Measurements from ENCODE around the gene KNSTRN. TPM values are rescaled to one million over a fixed set of nuclear protein-coding genes. Genes with fewer than 3 reads are reported as not detected.

KNSTRN gene
- total and polyA plus RNA-seq, 2 experiments from 2014 or later = 67.9 to 80.4 TPM

DNA sequence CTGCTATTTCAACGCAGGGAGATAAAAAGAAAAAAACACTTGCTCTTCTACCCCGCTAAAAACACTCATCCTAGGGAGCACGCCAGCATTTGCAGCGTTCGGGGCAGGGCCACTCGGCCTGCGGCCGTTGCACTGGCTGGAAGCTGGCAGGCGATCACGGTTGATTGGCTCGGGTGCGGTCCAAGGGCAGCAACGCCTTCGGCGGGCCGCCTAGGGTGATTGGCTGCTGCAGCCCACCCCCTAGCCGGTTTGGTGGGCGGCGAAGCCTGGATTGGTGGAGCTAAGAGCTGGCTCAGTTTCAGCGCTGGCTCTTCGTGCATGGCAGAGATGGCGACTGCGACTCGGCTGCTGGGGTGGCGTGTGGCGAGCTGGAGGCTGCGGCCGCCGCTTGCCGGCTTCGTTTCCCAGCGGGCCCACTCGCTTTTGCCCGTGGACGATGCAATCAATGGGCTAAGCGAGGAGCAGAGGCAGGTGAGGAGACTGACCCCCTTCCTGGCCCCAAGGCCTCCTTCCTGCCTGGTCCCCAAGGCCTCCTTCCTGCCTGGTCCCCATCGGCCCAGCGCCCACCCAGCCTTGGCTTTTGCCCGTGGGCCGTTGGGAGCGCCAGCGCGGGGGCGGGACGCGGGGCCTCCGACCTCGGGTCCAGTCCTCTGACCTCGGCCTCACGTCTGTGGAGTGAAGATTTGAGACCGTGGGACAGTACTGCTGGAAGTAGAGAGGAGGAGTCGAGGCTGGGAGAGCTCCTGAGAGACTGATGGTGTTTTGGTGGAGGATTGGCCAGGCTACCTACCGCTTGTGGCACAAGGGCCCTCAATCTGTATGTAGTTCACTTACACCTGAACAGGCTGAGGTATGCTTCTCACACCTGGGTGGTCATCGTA is 23.2 kb downstream of the KNSTRN start, which contains the start of gene IVD:
Gene IVD (plus strand): TSS at position 295 of the 881 bp plus-strand sequence. CDS start 33 bp downstream, at position 328.
- Mint-ChIP-seq H3K4me3 (peak within 1 kb of the TSS; percentile 90), H3K9me3 (no peaks in the 10 kb centered on the region), H3K27ac (peak within 1 kb of the TSS; percentile 84), H3K27me3 (ENCODE audit: insufficient read depth, low read depth, poor library complexity) (peaks cover 6% of the 10 kb centered on the region), H3K36me3 (ENCODE audit: low read depth) (peaks cover 39% of the 10 kb centered on the region), H3K4me1 (peaks cover 17% of the 10 kb centered on the region)
- TF ChIP-seq ZNF331 (CRISPR knock-in tag; IDR thresholded peaks at IDR 0.05; ENCODE audit: low read depth) (no peak), POLR2AphosphoS5 (IDR thresholded peaks at IDR 0.05; ENCODE audit: low read depth) (peak; percentile 98), CREB1 (CRISPR knock-in tag; IDR thresholded peaks at IDR 0.05; ENCODE audit: low read depth) (0 out of 2 replicates have a peak, but pooled peaks have one; percentile 23)
- TF ChIP-seq, protein P1, sequence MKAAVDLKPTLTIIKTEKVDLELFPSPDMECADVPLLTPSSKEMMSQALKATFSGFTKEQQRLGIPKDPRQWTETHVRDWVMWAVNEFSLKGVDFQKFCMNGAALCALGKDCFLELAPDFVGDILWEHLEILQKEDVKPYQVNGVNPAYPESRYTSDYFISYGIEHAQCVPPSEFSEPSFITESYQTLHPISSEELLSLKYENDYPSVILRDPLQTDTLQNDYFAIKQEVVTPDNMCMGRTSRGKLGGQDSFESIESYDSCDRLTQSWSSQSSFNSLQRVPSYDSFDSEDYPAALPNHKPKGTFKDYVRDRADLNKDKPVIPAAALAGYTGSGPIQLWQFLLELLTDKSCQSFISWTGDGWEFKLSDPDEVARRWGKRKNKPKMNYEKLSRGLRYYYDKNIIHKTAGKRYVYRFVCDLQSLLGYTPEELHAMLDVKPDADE (IDR thresholded peaks at IDR 0.05) = peak; percentile 46; the same call in 1 of the 2 replicates
- DNase-seq (ENCODE audit: low spot score) (peak; percentile 98), ATAC-seq (peak; percentile 99)
- H3K27me3 ChIP-seq (ENCODE audit: insufficient read depth) = no peaks in the 10 kb centered on the region
- peak within 1 kb of the TSS; percentile 67; the same call in 1 of the 2 replicates for H2AFZ ChIP-seq
- no peaks in the 10 kb centered on the region; the same call in 1 of the 2 replicates for H3F3A ChIP-seq (replicated peaks; ENCODE audit: low read depth)
- no peaks in the 10 kb centered on the region for H3K9me2 ChIP-seq (ENCODE audit: insufficient read depth)
- peaks cover 20% of the 10 kb centered on the region; the same call in 1 of the 2 replicates for H3K4me1 ChIP-seq (ENCODE audit: insufficient read depth)
- H3K79me2 ChIP-seq (replicated peaks; ENCODE audit: insufficient read depth) = peaks cover 29% of the 10 kb centered on the region
- peaks cover 15% of the 10 kb centered on the region; the same call in 1 of the 2 replicates for H4K20me1 ChIP-seq (replicated peaks; ENCODE audit: insufficient read depth)
- H3K4me2 ChIP-seq = peak within 1 kb of the TSS; percentile 88
- peak within 1 kb of the TSS; percentile 93 for H3K4me3 ChIP-seq
- H3K27ac ChIP-seq (ENCODE audit: low read depth) = peak within 1 kb of the TSS; percentile 74
- H3K36me3 ChIP-seq (ENCODE audit: insufficient read depth) = peaks cover 17% of the 10 kb centered on the region

DNA sequence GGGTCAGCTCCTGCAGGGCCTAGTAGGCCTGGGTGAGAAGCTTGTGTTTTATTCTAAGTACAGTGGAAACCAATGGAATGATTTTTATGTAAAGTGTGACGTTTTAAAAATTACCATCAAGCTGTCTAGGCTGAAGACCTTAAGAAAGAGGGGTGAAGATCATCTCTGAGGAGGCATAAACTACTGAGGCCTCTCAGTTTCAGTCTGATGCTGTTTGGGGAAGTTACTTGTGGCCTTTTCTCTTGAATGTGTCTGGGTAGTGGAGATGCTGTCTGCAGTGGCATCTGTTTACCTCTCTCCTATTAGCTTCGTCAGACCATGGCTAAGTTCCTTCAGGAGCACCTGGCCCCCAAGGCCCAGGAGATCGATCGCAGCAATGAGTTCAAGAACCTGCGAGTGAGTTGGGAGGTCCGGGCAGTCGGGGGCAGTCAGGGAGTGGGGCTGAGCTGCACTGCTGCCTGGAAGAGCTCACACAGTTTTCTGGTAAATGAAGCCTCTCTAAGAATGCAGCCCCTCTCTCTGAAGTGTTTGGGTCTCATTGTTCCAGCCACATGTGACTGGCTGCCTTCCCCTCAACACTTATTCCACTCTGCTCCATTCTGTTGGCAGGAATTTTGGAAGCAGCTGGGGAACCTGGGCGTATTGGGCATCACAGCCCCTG is 24.9 kb downstream of the KNSTRN start:
- Mint-ChIP-seq H3K36me3 (ENCODE audit: low read depth) (peaks cover 56% of the 10 kb centered on the region), H3K27ac (peak overlapping the region; percentile 59; the same call in 1 of the 2 replicates), H3K9me3 (no peaks in the 10 kb centered on the region), H3K27me3 (ENCODE audit: insufficient read depth, low read depth, poor library complexity) (peaks cover 3% of the 10 kb centered on the region), H3K4me3 (peak overlapping the region; percentile 90), H3K4me1 (peaks cover 17% of the 10 kb centered on the region)
- H3K36me3 ChIP-seq (ENCODE audit: insufficient read depth) = peaks cover 29% of the 10 kb centered on the region
- no peaks in the 10 kb centered on the region for H3K9me2 ChIP-seq (ENCODE audit: insufficient read depth)
- H3K79me2 ChIP-seq (replicated peaks; ENCODE audit: insufficient read depth) = peaks cover 29% of the 10 kb centered on the region
- peaks cover 6% of the 10 kb centered on the region; the same call in 1 of the 2 replicates for H3F3A ChIP-seq (replicated peaks; ENCODE audit: low read depth)
- DNase-seq (ENCODE audit: low spot score) (no peak), ATAC-seq (no peak)
- H2AFZ ChIP-seq = no peak overlapping the region
- H3K4me2 ChIP-seq = peak overlapping the region; percentile 88
- no peaks in the 10 kb centered on the region for H3K27me3 ChIP-seq (ENCODE audit: insufficient read depth)
- peaks cover 15% of the 10 kb centered on the region for H4K20me1 ChIP-seq (replicated peaks; ENCODE audit: insufficient read depth)
- peak overlapping the region; percentile 93 for H3K4me3 ChIP-seq
- H3K4me1 ChIP-seq (ENCODE audit: insufficient read depth) = peaks cover 20% of the 10 kb centered on the region; the same call in 1 of the 2 replicates
- no peak overlapping the region for H3K27ac ChIP-seq (ENCODE audit: low read depth)
- TF ChIP-seq, protein P1 (IDR thresholded peaks at IDR 0.05) = no peak
- TF ChIP-seq, protein P2, sequence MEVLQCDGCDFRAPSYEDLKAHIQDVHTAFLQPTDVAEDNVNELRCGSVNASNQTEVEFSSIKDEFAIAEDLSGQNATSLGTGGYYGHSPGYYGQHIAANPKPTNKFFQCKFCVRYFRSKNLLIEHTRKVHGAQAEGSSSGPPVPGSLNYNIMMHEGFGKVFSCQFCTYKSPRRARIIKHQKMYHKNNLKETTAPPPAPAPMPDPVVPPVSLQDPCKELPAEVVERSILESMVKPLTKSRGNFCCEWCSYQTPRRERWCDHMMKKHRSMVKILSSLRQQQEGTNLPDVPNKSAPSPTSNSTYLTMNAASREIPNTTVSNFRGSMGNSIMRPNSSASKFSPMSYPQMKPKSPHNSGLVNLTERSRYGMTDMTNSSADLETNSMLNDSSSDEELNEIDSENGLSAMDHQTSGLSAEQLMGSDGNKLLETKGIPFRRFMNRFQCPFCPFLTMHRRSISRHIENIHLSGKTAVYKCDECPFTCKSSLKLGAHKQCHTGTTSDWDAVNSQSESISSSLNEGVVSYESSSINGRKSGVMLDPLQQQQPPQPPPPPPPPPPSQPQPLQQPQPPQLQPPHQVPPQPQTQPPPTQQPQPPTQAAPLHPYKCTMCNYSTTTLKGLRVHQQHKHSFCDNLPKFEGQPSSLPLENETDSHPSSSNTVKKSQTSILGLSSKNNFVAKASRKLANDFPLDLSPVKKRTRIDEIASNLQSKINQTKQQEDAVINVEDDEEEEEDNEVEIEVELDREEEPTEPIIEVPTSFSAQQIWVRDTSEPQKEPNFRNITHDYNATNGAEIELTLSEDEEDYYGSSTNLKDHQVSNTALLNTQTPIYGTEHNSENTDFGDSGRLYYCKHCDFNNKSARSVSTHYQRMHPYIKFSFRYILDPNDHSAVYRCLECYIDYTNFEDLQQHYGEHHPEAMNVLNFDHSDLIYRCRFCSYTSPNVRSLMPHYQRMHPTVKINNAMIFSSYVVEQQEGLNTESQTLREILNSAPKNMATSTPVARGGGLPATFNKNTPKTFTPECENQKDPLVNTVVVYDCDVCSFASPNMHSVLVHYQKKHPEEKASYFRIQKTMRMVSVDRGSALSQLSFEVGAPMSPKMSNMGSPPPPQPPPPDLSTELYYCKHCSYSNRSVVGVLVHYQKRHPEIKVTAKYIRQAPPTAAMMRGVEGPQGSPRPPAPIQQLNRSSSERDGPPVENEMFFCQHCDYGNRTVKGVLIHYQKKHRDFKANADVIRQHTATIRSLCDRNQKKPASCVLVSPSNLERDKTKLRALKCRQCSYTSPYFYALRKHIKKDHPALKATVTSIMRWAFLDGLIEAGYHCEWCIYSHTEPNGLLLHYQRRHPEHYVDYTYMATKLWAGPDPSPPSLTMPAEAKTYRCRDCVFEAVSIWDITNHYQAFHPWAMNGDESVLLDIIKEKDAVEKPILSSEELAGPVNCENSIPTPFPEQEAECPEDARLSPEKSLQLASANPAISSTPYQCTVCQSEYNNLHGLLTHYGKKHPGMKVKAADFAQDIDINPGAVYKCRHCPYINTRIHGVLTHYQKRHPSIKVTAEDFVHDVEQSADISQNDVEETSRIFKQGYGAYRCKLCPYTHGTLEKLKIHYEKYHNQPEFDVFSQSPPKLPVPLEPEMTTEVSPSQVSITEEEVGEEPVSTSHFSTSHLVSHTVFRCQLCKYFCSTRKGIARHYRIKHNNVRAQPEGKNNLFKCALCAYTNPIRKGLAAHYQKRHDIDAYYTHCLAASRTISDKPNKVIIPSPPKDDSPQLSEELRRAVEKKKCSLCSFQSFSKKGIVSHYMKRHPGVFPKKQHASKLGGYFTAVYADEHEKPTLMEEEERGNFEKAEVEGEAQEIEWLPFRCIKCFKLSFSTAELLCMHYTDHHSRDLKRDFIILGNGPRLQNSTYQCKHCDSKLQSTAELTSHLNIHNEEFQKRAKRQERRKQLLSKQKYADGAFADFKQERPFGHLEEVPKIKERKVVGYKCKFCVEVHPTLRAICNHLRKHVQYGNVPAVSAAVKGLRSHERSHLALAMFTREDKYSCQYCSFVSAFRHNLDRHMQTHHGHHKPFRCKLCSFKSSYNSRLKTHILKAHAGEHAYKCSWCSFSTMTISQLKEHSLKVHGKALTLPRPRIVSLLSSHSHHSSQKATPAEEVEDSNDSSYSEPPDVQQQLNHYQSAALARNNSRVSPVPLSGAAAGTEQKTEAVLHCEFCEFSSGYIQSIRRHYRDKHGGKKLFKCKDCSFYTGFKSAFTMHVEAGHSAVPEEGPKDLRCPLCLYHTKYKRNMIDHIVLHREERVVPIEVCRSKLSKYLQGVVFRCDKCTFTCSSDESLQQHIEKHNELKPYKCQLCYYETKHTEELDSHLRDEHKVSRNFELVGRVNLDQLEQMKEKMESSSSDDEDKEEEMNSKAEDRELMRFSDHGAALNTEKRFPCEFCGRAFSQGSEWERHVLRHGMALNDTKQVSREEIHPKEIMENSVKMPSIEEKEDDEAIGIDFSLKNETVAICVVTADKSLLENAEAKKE (CRISPR knock-in tag; IDR thresholded peaks at IDR 0.05) = no peak
- TF ChIP-seq CREB1 (CRISPR knock-in tag; IDR thresholded peaks at IDR 0.05; ENCODE audit: low read depth) (no peak), ZNF331 (CRISPR knock-in tag; IDR thresholded peaks at IDR 0.05; ENCODE audit: low read depth) (no peak), EZH2phosphoT487 (IDR thresholded peaks at IDR 0.05; ENCODE audit: unreplicated experiment) (no peak)

Data from GM23338 (cell line).